ENCODE data around the gene C16orf89.

GRCh38 chr16:5015351-5015750 lies 50.4 kb downstream of the C16orf89 start:
- no peak for TF ChIP-seq CTCF (IDR thresholded peaks at IDR 0.05; ENCODE audit: low read depth, low read length)
- TF ChIP-seq POLR2A (IDR thresholded peaks at IDR 0.05; ENCODE audit: extremely low read depth, insufficient read length) = no peak
- TF ChIP-seq MAX (IDR thresholded peaks at IDR 0.05; ENCODE audit: low read depth, low read length) = no peak

All from NB4 (cell line).